ENCODE results near the gene BOLA3. TPM values are rescaled to one million over a fixed set of nuclear protein-coding genes. Genes with fewer than 3 reads are reported as not detected.
"Not testable (repeated sequence)": the region's sequence is repeated elsewhere in the genome, so short reads cannot be mapped to it uniquely, and the experiment has no call there.

Gene BOLA3
- total RNA-seq, 2 donors from 2014 or later, result 91.6 to 102 TPM

- no peak for DNase-seq
- intact Hi-C loops (cut with DNase I), result no loop called here
- no peak for ATAC-seq
Measured at GRCh38 chr2:74089816-74090745, 57.6 kb downstream of the BOLA3 start.

DNA sequence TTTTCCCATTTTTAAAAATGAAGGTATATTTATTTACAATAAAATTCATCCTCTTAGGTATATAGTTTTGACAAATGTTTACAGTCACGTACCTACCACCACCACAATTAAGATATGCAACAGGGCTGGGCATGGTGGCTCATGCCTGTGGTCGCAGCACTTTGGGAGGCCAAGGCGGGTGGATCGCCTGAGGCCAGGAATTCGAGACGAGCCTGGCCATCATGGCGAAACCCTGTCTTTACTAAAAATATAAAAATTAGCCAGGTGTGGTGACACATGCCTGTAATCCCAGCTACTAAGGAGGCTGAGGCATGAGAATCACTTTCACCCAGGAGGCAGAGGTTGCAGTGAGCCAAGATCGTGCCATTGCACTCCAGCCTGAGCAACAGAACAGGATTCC lies 59.0 kb downstream of the BOLA3 start:
- DNase-seq; ATAC-seq; intact Hi-C loops (cut with DNase I): not testable (repeated sequence)

- intact Hi-C loops (cut with DNase I), result no loop called here
- DNase-seq (no peak), ATAC-seq (no peak)
Measured at GRCh38 chr2:74087696-74088095, 60.0 kb downstream of the BOLA3 start.

- no peak for ATAC-seq
- no peak for DNase-seq
Measured at GRCh38 chr2:74086021-74086420, 61.7 kb downstream of the BOLA3 start.

More at GRCh38 chr2:74086021-74086420, 61.7 kb downstream of the BOLA3 start:
- intact Hi-C loops (cut with DNase I), result no loop called here

Other genes starting within 250 kb of the BOLA3 start
- 10 to 100 TPM; 25.2 to 33.7 TPM for gene DGUOK, start 221.0 kb downstream of the BOLA3 start, total RNA-seq
- gene TET3, start 163.0 kb downstream of the BOLA3 start, total RNA-seq, result 1 to 10 TPM; 3.0 to 4.3 TPM
- gene MOB1A, start 31.0 kb upstream of the BOLA3 start, total RNA-seq, result 10 to 100 TPM; 67.4 to 79.7 TPM
- 10 to 100 TPM; 21.8 to 33.0 TPM for gene MTHFD2, start 50.7 kb upstream of the BOLA3 start, total RNA-seq
- 1 to 10 TPM; 1.2 to 1.7 TPM for gene SLC4A5, start 195.5 kb upstream of the BOLA3 start, total RNA-seq
- 100 to 1,000 TPM; 106 to 118 TPM for gene DCTN1, start 232.4 kb upstream of the BOLA3 start, total RNA-seq

Data from left cardiac atrium (tissue), 4 donors.